Stimulated activated CD4-positive, alpha-beta T cell treated with anti-CD3 and anti-CD28 coated beads, Interleukin-2, amount 100 ng/mL, for 4 hours (primary cell): ENCODE measurements around the gene PIP5K1A.
"Not testable (repeated sequence)": the region's sequence is repeated elsewhere in the genome, so short reads cannot be mapped to it uniquely, and the experiment has no call there.

Experiments
- DNase-seq: peaks from one replicate; pipeline ENCODE4 v3.0.0-alpha.2; 2020; ENCODE audit warnings: low read depth

PIP5K1A gene

GRCh38 chr1:151254217-151255213 is 56.2 kb downstream of the PIP5K1A start, which contains the start of gene PSMD4:
Gene PSMD4 (plus strand): TSS chr1:151254734. CDS start chr1:151254783, 49 bp downstream.
- DNase-seq: peak; percentile 89

DNA sequence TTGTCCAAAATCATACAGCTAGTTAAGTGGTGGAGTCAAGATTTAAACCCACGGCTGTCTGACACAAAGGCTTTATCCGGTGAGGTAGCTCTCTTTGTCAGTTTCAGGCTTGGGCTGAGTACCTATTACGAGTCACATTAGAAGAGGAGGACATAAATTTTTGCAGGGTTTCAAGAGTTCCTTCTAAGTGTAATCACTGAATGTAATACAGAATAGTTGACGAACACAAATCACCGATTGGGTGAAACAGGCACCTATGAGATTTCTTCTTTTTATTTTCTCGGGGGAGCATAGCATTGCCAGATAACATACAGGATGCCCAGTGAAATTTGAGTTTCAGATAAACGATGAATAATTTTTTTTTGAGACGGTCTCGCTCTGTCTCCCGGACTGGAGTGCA is 57.0 kb downstream of the PIP5K1A start:
- no peak for DNase-seq

DNA sequence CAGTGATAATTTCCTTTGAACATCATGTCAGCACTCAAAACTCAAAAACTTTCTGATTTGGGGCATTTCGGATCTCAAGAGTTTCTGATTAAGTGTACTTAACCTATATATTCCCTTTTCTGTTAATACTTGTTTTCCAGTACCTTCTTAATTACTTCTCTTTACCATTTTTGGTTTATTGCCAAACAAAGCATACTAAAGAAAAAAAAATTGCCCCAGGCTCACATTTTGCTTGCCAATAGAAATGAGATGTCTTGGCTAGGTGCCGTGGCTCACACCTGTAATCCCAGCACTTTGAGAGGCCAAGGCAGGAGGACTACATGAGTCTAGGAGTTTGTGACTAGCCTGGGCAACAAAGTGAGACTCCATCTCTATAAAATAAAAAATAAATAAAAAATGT is 61.0 kb downstream of the PIP5K1A start:
- DNase-seq: no peak

DNA sequence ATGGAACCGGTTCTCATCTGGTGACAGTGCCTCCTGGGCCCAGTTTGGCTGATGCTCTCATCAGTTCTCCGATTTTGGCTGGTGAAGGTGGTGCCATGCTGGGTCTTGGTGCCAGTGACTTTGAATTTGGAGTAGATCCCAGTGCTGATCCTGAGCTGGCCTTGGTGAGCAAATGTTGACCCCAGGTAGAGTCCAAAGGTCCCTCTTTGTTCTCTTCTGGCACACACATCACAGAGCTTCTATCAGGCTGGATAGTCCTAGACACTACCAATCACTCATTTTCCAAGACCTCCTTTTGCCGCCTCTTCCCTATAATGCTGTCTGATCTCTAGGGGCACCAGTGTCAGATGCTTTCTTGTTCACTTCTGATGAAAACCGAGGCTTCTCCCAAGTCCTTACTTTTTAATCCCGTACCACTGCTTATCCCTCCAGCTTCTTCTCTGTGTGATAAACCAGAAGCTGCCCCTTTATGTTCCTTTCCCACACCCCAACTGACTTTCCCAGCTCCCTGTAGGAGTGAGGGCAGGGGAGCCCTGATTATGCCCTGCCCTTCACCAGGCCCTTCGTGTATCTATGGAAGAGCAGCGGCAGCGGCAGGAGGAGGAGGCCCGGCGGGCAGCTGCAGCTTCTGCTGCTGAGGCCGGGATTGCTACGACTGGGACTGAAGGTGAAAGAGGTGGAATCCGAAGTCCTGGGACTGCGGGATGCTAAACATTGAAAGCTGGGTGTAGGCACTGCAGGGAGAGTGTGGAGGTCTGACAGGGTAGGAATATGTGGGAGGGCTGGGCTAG is 67.3 kb downstream of the PIP5K1A start:
- DNase-seq: no peak

- no peak for DNase-seq
Measured at GRCh38 chr1:151266315-151266714, 68.0 kb downstream of the PIP5K1A start.

- no peak for DNase-seq
Measured at GRCh38 chr1:151266821-151267220, 68.5 kb downstream of the PIP5K1A start.

DNA sequence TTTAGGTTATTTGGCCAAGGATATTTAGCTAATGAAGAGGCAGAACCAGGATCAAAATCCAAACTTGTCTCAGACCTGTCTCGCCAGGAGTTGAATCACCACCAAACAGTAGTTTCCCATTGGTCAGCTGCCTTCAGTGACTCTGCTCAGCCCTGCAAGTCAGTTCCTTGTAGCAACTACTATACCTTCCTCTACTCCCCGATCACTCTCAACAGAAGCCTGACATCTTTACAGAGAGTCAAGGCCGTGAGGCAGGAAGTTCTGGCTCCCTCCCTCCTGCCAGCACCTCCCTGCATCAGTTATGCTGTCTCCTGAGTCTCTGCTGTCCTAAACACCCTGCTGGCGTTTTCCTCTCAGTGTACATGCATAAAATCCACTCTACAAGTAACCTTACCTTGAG is 69.4 kb downstream of the PIP5K1A start:
- no peak for DNase-seq

- DNase-seq: no peak
Measured at GRCh38 chr1:151273924-151274466, 75.6 kb downstream of the PIP5K1A start.

DNA sequence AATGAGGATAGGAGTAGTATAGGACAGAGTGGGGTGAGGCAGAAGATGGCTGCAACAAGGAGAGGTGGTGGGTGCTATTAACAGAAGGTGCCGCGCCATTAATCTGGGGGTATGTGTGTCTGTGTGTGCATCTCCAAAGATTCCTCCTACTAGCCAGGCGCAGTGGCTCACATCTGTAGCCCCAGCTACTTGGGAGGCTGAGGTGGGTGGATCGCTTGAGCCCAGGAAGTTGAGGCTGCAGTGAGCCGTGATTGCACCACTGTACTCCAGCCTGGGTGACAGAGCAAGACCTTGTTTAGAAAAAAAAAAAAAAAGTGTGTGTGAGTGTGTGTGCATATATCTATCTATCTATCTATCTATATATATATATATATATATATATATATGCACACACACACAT is 77.0 kb downstream of the PIP5K1A start:
- not testable (repeated sequence) for DNase-seq

- DNase-seq: no peak
Measured at GRCh38 chr1:151277249-151277648, 78.9 kb downstream of the PIP5K1A start.

DNA sequence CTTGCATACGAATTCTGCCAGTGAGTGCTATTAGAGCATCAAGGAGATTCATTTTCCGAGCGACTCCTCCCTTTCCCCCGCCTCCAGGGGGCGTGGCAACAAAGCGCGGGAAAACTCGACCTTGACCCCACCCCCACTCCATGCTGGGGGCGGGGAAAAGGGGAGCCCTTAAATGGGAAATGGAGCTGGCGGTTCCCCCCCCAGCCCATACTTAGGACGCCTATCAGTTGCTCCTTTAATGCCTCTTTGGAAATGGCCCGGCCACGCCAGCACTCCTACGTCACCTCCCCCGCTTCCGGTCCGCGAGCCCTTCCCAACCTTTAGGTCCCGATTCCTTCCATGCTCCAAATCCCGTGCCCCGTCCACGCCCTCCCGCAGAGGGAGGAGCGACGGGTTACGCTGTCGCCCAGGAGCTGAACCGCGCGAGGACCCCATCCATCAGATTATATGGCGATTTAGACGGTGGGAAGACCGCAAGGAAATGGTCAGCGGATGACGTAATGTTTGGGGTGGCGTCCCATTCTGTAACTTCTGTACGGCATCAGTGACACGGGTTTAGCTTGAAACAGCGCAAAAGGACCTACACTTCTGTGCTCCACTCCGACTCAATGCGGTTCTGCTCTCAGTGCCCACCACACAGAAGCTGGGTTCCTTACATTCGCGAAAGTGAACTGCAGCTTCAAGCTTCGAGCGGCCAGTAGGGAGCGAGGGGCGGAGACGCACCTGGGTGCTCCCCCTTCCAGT is 83.0 kb downstream of the PIP5K1A start:
- peak; percentile 90 for DNase-seq

DNA sequence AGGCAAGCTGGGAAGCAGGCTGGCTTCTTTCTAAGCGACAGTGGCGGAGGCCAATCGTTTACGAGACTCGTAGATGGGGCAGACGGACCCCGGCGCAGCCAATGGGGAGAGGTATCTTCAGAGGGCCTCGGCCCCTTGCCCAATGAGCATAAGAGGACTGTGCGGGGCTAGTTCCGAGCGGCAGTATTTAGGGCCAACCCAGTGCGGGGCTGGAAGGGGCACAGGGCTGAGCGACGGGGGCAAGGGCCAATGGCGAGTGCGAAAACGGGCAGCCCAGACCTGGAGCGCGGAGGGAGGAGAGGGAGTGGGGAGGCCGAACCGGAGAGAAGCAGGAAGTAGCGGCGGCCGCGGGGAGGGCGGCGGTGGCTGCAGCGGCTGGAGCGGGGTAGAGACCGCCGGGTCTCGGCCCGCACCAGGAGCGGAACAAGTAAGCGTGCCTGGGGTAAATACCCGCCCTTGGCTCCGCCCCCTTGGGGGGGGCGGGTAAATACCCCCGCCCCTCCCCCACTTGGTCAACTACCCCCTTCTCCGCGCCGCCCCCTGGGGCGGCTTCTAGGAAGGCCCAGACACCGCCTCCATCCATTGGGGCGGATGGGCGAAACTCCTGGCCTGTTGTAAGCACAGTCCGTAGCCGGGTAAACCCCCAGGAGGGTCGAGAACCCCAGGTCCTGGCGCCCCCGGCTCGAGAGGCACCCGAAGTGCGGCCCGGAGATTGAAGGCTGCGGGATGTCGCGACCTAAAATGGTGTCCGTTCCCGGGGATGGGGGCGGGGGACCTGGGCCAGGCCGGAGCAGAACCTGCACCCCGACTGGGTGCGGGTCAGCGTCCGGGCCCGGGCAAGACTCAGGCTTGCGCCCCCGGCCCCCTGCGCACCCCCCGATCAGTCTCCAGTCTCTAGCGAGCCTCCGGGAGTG is 83.9 kb downstream of the PIP5K1A start, which contains the start of gene ZNF687:
Gene ZNF687 (plus strand): TSS at position 331 of the 914 bp plus-strand sequence. CDS start 3,993 bp downstream, outside the sequence.
- peak; percentile 95 for DNase-seq

DNA sequence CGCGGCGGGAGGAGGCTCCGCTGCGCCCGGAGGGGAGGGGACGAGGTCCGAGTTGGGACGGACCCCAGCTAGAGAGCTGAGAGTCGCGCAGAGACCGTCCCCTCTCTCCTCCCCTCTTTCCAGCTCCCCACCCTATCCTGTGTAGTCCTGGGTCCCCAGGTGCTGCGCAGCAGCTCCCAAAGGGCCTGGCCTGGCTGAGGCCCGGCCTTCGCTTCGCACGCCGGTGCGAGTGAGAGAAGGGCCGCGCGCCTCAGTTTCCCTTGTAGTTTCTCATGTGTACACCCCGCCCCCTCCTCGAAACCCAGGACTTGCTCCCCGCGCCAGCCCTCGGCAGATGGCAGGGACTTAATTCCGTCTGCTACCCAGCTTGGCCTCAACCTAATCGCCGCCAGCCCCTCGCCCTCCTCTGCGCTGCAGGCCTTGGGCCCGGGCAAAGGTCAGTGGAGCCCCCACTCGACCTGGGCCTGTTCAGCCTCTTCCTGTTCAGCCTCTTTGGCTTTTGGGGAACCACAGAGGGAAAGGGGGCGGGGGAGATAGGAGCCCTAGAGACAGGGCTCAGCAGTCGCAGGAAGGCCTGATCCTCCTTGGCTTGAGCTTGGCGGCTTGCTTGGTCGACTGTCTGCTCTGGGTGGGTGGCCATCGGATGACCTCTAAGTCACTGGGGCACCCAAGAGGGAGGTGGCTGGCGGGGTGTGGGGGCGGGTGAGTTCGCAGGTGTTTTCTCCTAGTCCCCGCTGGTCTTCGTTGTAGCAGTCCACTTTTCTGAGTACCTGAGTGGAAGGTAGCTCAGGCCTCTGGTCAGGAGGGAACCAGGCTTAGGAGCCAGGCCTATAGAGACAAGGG is 84.8 kb downstream of the PIP5K1A start:
- DNase-seq: no peak

DNA sequence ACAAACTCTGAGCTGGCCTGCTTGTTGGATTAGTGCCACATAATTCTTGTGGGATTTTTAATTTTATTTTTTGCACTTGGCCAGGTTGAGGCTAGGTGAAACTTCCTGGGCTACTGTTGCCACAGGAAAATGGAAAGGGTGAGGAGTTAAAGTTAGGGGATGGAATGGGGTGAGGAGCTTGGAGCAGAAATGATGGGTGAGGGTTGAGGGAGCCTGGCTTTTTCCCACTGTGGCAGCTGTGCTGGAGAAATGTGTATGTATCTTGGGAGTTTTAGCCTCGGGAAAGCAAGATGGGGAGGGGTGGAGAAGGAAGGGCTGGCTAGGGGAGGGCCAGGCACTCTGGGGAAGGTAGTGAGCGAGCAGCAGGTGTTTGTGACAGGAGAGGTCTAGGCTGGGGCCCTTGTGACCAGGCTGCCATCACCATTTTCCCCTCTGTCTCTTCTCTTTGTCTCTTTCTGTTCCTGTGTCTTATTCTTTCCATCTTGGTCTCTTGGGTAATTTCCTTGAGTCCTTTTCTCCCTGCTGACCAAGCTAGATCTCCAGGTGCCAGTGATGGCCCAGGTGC is 85.7 kb downstream of the PIP5K1A start:
- no peak for DNase-seq

- no peak for DNase-seq
Measured at GRCh38 chr1:151286619-151287340, 88.4 kb downstream of the PIP5K1A start.

- DNase-seq: no peak
Measured at GRCh38 chr1:151287341-151287699, 89.0 kb downstream of the PIP5K1A start.

DNA sequence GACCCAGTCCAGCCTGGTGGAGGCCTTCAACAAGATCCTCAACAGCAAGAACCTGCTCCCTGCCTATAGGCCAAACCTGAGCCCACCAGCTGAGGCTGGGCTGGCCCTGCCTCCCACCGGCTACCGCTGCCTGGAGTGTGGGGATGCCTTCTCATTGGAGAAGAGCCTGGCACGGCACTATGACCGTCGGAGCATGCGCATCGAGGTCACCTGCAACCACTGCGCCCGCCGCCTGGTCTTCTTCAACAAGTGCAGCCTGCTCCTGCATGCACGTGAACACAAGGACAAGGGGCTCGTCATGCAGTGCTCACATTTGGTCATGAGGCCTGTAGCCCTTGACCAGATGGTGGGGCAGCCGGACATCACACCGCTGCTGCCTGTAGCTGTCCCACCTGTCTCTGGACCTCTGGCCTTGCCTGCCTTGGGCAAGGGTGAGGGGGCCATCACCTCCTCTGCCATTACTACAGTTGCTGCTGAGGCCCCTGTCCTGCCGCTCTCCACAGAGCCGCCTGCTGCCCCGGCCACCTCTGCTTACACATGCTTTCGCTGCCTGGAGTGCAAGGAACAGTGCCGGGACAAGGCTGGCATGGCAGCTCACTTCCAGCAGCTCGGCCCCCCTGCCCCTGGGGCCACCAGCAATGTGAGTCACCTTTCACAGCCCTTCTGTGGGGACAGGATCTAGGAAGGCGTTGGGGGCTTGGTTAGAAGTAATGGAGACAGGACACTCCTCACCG is 89.6 kb downstream of the PIP5K1A start:
- DNase-seq: no peak

DNA sequence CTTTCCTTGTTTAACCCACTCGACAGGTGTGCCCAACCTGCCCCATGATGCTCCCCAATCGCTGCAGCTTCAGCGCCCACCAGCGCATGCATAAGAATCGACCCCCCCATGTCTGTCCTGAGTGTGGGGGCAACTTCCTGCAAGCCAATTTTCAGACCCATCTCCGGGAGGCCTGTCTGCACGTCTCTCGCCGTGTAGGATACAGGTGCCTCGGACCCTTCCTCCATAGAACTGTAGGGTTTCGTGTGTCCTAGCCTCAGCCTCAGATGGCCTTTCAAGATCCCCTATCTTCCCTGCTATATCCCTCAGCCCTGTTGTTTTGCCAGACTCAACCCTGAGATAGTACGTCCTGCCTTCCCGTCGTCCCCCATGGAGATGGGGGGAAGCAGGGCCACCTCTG is 90.2 kb downstream of the PIP5K1A start:
- DNase-seq: no peak
